ELF-1 (cell line): ENCODE measurements around the gene ACSF2.

Experiments
- DNase-seq: peaks from one replicate; pipeline ENCODE4 v3.0.0-alpha.2; 2016; ENCODE audit warnings: low read depth, low spot score

The ACSF2 gene

DNA sequence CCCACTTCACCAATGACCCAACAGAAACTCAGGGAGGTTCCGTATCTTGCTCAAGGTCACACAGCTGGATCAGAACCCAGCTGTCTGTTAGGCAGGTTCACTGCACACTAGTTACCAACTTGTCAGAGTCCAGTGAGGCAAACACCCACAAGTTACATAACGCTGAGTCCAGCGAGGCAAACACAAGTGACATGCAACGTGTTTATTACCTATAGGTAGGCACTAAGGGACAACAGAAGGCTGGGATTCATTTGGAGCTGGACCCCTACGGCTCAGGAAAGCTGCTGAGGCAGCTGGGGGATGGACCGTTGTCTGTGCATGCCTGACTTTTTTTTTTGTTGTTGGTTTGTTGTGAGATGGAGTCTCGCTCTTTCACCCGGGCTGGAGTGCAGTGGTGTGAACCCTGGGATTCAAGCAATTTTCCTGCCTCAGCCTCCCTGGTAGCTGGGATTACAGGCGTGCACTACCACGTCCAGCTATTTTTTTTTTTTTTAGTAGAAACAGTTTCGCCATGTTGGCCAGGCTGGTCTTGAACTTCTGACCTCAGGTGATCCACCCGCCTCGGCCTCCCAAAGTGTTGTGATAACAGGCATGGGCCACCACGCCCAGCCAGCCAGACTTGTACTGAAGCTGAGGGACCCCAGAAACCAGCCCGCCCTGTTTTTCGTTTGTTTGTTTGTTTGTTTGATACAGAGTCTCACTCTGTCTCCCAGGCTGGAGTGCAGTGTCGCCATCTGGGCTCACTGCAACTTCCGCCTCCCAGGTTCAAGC is 50.7 kb downstream of the ACSF2 start:
- no peak for DNase-seq

DNA sequence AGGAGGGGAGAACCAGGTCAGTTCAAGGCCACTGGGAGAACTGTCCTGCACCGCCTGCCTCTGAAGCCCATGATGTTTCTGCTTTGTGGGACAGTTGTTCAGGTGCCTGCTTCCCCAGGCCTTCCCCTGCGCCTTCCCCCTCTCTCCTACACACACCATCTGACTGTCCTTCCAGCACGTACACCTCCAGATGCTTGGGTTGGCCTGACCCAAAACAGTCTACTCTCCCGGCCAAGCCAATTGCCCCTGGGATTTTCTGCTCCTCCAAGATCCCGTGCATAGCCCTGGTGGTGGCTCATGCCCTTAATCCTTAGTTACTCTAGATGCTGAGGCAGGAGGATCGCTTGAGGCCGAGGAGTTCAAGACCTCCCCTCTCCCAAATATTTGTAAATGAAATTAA is 52.0 kb downstream of the ACSF2 start:
- no peak for DNase-seq

DNA sequence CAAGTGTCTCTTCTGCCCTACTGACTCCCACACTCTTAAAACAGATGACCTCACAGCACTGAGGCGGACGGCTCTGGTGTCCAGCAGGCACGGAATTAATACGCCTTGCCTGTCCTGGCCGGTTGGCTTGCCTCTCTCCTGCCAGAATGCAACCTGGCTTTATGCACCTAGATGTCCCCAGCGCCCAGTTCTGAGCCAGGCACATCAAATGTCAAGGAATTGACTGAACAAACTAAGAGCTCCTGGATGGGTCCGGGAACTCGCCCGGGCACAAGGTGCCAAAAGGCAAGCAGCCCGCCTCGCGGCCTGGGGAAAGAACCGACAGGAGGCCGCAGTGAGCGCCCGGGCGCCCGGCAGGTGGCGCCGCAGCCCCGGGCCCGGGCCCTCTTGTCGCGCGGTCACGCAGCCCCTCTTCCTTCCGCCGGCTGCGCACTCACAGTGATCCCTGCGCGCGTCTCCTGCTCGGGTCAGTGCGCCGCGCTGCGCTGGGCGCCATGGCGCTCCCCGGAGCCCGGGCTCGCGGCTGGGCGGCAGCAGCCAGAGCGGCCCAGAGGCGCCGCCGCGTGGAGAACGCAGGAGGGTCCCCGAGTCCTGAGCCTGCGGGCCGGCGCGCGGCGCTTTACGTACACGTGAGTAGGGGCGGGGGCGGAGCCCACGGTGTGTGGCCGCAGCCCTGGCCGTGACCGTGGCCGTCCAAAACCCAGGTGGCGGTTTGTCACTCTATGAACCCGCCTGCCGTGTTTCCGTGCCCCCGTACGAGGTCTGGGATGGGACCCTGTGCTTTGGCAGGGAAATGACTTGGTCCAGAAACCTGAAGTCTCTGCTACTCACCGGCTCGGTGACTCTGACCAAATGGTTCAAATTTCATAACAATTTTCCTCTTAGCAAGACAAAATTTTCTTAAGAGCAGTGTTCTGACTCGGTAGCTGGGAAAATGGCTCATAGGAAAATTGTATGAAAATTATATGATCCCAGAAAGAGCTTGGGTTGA is 52.7 kb downstream of the ACSF2 start, which contains the start of gene RSAD1:
Gene RSAD1 (plus strand): TSS at position 470 of the 991 bp plus-strand sequence. CDS start 25 bp downstream, at position 495.
- DNase-seq = peak; percentile 94

DNA sequence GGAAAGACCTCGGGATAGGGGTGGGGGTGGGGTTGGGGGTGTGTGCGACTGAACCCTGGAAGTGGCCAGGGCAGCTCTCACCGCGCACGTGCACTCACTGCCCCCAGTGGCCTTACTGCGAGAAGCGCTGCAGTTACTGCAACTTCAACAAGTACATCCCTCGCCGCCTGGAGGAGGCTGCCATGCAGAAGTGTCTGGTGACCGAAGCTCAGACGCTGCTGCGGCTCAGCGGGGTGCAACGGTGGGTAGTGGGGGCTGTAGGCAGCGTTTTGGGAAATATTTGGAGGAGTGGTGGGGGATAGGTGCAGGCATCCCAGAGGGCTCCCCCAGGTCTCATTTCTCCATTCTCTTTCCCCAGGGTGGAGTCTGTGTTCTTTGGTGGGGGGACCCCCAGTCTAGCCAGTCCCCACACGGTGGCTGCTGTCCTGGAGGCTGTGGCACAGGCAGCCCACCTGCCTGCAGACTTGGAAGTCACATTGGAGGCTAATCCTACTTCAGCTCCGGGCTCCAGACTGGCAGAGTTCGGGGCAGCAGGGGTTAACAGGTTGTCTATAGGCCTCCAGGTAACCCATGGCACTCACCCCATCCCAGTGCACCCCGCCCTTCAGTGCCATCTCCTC is 53.6 kb downstream of the ACSF2 start:
- DNase-seq = peak; percentile 76

DNA sequence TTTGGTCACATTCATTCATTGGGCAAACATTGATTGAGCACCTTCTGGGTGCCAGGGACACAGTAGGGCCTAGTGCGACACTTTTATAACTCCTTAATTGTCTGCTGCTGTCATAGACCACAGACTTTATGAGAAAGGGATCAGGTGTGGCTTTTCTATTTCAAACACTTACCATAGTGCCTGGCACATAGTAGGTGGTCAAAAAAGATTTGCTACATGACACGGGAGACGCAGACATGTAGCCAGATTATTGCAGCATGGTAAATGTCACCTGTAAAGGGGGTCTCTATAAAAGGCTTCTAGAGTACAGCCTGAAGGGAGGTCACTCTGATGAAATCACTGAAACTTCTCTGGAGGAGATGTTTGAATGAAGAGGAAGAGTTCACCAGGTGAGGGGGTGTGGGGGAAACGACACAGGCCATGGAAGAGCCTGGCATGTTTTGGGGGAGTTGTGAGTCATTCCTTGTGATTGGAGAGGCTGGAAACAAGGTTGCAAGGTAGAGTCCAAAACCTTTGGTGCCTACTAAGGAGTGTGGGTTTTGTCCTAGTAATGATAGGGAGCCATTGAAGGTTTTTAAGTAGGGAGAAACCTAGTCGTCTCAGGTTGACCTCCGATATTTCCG is 54.2 kb downstream of the ACSF2 start:
- no peak for DNase-seq

DNA sequence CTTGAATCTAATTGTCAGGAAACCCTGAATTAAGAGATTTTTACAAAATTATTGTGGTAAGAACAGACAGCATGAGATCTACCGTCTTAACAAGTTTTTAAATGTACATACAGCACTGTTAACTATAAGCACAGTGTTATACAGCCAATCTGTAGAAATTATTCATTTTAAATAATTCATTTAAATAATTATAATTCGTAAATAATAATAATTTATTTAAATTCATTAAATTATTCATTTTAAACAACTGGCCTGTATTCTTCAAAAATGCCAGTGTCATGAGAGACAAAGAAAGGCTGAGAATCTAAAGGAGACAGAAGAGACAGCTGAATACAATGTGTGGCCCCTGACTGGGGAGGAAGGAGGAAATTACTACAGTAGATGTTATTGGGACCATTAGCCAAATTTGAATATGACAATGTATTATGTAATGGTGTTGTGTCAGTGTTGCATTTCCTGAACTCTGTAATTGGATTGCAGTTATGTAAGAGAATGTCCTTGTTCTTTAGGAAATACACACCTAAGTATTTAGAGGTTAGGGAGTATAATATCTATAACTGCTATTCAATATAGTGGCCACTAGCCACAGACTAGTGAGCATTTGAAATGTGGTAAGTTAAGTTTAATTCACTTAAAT is 55.0 kb downstream of the ACSF2 start:
- DNase-seq = no peak

DNA sequence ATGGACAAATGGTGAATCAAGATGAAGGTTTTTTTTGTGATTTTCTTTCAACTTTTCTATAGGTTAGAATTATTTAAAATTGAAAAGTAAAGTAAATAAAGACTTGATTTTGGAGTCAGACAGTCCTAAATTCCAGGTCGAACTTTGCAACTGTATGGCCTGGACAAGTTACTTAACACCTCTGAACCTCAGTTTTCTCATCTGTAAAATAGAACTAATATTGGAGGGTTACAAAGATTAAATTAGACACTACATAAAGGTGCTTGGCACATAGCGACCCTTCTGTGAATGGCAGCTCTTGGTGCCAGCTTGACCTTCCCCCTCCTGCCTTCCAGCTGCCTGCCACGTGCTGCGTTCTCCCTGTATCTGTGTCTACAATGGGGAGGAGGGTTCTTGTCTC is 55.6 kb downstream of the ACSF2 start:
- no peak for DNase-seq

DNA sequence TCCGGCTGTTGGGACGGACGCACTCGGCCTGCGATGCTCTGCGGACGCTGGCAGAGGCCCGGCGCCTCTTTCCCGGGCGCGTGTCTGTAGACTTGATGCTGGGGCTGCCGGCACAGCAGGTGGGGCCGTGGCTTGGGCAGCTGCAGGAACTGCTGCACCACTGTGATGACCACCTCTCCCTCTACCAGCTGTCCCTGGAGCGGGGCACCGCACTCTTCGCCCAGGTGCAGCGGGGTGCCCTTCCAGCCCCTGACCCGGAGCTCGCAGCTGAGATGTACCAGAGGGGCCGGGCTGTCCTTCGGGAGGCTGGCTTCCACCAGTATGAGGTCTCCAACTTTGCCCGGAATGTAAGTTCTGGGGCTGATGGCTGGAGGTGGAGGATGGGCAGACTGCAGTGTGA is 56.1 kb downstream of the ACSF2 start:
- no peak for DNase-seq

DNA sequence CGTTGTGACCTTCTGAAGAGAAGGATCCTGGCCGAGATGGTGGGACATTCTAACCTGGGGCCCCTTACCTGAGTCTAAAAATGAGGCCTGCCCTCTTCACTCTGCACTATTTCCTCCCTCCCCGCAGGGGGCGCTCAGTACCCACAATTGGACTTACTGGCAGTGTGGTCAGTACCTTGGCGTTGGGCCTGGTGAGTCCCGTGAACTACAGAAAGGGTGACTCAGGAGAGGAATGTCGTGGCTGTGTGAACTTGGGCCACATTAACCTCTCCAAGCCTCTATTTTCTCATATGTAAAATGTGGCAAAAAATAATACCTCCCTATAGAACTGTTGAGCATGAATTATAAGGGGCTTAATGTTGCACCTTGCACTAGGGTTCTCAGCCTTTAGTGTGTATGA is 56.5 kb downstream of the ACSF2 start:
- peak; percentile 82 for DNase-seq

DNA sequence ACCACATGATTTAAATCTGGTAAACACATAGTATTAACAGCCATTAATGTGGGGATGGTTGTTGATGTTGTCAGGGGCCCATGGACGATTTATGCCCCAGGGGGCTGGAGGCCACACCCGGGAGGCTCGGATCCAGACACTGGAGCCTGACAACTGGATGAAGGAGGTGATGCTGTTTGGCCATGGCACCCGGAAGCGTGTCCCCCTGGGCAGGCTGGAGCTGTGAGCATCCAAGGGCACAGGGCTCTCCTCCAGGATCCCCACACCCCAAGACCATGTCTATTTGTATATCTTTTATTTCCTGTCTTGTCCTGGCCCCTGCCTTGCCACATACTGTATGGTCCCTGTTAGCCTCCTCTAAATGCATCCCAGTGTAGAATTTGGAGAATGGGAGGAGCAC is 57.2 kb downstream of the ACSF2 start:
- no peak for DNase-seq

DNA sequence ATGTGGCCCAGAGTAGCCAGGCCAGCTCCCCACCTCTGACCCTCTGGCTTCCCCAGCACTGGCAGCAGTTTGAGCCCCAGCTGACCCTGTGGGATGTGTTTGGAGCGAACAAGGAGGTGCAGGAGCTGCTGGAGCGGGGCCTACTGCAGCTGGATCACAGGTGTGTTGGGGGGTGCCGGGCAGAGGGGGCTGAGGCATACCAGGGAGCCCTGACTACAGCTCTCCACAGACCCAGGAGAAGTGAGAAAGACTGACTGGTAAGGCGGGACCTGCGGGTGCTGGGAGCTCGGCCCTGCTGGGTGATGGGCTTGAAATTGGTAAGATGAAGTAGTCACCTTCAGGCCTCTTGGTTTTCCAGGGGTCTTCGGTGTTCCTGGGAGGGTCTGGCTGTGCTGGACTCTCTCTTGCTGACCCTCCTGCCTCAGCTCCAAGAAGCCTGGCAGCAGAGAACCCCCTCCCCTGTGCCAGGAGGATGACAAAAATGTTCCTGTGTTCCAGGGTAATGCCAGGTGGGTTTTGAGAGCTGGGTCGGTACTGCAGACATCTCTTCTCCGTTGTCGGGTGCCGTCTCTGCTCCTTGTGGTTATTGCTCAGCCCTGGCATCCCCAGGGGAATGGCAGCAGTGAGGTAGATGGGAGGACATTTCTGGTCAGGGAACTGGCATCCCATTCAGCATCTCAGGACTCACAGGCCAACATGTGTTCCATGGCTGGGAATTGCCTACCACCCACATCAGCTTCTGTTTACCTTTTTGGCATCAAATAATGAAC is 58.6 kb downstream of the ACSF2 start:
- DNase-seq = no peak

DNA sequence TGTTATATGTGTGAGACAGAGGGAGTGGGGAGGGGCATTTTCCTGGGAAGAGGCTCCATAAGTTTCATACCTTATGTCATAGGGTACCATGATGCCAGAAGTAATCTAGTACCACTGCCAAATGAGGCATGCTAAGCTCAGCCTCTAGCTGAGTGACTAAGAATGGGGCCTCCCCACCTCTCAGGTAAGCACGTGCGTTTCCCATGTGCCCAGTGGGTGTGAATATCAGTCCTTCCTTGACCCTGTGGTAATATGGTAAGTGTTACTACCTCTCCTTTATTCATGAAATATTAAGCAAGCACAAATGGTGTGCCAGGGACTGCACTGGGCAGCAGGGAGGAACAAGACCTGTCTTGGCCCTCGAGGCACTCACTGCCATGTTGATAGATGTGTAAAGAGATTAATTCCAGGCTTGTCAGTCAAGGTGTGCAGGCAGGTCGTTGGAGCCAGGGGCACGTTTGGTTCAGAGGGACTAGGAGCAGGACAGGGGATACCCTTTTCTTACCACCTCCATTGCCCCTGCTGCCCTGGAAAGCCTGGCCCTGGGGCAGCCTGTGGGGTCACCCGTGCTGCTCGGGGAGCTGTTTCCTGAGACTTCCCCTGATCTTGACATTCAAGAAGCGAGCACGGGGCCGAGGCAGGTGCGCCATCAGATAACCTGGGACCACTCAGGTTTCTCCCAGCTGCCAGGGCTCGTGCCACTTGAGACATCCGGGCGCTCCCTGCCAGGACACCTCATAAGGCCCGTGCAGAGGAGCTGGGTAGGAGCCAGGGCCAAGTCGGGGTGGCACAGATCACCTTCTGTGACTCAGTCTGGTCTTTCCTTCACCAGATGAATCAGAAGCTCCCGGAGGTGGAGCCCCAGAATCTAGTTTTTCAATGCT is 61.4 kb downstream of the ACSF2 start:
- DNase-seq = no peak

DNA sequence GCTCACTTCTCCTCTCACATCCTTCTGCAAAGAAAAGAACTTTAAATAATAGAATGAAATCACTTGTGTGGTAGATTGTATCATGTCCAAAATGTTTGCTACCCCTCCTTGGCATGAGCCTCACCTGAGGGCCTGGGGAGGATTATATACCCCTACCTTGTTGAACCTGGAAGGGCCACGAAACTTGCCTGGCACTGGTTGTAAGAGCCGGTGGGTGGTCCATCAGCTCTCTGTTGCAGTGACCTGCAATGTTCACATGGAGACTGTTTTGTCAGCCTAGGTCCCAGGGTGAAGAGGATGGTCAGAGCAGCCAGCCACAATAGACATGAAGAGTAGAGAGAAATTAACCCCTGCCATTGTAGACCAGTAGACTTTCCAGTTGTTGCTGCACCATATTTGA is 62.9 kb downstream of the ACSF2 start:
- DNase-seq = no peak

DNA sequence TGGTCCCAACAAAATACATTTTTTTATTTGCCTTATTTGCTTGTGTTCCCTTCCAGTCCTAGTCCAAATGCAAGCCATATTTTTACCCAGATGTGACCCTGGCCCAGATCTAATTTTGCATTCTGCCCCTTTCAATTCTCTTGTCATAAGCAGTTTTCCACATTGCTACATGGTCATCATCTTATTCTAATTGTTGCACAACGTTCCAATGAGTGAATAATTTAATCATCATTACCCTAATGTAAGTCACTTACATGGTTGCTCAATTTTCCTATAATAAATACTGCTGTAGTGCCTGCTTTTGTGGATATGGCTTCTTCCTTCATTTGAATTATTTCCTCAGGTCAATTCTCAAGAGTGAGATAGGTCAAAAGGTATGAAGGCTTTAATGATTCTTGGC is 65.5 kb downstream of the ACSF2 start:
- no peak for DNase-seq

DNA sequence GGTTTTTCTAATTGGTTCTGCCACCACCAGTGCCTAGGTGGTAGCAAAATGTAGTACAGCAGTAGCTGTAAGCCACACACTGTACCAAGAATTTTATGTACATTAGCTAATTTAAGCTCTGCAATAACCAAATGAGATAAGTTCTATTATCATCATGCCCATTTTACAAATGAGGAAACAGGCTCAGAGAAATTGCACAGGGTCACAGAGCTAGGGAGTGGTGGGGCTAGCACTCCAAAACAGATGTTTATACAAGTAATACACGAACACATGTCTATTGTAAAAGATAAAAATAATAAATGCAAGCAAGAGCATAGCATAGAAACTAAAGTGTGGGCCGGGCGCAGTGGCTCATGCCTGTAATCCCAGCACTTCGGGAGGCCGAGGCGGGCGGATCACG is 66.2 kb downstream of the ACSF2 start:
- DNase-seq = no peak

DNA sequence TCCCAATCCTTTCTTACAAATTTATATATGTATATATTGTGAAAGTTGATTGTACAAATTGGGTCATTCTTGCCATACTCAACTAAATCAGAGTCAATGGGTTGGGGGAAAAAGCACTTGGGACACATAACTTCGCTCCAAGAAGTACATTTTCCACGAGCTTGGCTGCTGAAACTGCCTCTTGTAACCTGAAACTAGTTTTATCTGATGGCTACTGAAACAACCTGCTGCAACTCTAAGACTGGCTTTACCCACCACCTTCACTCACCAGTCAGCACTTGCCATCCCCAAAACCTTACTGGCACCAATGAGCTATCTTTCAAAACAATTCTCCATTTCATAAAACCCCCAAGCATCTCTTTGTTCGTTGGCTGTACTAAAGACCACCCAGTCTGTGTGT is 67.7 kb downstream of the ACSF2 start:
- DNase-seq = no peak

DNA sequence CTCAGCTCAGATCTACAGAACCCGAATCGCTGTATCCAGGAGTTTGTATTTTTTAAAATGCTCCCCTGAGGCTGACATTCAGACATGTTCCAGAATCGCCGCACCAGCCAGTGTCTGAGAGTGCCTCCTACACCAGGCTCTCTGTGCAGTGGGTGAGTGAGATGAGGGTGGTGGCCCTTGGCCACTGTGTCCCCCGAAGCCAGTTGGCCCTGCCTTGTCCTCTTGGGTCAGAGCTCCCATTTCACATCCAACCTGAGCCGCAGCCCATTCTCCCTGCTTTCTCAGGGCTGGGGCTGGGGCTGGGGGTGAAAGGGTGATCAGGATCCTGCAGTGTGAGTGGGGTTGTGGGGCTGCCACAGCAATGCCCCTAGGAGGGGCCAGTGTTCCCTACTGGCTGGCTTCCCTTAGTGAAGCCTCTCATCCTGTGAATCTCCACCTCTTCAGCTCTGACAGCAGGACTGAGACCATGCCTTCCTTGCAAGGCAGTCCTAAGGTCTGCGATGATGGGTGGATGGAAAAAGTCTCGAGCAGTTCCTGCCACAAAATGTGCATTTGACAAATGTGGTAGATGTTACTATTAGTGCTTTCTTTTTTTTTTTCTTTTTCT is 69.3 kb downstream of the ACSF2 start:
- no peak for DNase-seq

DNA sequence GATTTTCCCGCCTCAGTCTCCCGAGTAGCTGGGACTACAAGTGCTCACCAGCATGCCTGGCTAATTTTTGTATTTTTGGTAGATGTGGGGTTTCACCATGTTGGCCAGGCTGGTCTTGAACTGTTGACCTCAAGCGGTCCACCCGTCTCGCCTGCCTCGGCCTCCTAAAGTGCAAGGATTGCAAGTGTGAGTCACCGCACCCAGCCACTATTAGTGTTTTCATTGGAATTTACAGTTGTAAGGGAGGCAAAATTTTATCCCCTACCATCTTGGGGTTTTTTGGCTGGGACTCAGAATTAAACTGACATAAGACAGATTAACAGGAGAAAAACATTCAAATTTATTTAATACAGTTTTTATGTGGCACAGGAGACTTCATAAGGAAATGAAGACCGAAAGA is 69.9 kb downstream of the ACSF2 start:
- no peak for DNase-seq
